T follicular helper cell (primary cell): ENCODE measurements around the gene SLFN12L.
"Not testable (repeated sequence)": the region's sequence is repeated elsewhere in the genome, so short reads cannot be mapped to it uniquely, and the experiment has no call there.

Source experiments
- DNase-seq: peaks from one replicate; pipeline ENCODE4 v3.0.0-alpha.2; 2020; ENCODE audit warnings: low read depth

SLFN12L gene

DNA sequence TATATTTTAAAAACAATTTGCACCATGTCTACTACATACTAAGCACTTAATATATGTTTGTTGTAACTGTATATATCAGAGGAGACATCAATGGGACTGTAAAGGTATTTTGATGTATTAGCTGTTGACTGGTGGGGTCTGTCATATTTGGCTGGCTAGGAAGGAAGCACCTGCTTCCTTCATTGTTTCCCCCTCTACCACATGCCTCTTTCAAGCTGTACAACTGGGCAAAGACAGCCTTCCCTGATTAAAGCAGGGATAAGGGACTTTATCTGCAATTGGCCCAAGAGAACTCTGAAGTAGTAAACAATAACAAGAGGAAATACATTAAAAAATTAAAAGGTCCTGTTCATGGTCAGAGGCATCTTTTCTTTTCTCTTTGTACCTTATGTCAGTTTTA, 5.5 kb upstream of the SLFN12L start:
- no peak for DNase-seq

DNA sequence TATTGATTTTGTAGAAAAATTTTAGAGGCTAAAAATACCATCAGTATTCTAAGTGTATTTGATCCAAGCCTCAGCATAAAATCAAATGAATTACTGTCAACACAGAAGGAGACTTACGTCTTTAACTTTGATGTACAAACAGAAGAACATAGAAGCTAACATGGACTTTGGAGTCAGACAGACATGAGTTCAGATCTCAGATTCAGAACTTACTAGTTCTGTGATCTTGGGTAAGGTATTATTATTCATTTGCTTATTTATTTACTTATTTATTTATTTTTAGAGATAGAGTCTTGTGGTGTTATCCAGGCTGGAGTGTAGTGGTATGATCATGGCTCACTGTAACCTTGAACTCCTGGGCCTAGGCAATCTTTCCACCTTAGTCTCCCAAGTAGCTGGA, 4.0 kb upstream of the SLFN12L start:
- DNase-seq = no peak

DNA sequence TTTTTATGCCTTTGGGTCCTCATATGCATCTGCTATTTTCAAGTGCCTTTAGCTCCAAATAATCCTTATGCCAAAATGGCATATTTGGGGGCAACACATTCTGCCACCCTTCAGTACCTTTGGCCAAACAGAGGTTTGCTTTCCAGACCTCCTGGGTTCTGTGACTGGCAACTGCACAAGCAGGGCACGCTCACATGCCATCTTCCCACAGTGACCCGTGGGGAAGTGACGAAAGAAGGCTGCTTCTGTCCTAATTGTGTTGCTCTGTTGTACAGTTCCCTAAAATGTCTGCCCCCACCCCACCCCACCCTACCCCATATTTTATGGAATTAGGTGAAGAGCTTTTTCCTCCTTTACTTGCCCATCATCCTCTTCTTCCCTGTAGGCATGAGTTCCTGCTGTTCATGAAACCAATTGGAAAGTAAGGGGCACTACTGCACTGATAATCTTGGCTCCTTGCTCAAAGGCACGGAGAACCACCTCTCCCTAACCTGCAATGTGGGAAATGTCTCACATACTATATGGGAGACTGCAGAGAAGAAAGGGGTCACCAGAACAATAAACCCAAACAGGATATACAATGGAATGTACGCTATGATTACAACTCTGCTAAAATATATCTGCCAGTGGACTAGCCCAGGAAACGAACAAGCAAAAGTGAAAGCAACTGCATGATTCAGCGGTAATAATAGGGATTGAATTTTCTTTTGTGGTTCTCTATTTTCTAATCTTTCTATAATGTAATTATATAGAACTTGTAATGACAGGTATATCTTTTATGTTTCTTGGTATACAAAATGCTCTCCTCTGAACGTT, 3.3 kb upstream of the SLFN12L start:
- no peak for DNase-seq

DNA sequence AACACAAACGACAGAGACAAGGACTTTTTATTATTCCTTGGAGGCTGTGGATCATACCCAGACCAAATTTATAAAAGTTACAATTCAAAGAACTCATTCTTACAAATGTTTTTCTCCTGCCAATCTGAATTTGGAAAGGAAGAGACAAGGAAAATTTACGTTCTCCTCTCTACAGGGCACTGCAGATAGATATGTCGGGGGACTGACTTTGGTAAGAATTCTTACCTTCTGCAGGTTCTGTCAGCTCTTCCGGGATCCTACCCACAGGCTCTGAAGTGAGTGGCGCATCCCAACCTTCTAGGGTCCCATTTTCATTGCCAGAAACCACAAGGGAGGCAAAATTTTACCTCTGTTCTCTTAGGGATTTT, 2.2 kb upstream of the SLFN12L start:
- no peak for DNase-seq

DNA sequence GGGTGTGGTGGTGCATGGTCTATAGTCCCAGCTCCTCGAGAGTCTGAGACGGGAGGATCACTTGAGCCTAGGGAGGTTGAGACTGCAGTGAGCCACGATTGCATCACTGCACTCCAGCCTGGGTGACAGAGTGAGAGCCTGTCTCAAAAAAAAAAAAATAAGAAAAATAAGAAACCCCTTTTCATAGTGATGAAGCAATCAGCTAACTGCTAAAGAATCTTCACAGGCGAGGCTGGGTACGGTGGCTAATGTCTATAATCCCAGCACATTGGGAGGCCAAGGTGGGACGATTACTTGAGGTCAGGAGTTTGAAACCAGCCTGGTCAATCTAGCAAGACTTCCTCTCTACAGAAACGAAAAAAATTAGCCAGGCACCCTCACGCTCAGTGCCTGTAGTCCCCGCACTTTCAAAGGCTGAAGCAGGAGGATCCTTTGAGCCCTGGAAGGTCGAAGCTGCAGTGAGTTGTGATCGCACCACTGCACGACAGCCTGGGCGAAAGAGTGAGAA, 760 bp downstream of the SLFN12L start:
- DNase-seq = no peak

DNA sequence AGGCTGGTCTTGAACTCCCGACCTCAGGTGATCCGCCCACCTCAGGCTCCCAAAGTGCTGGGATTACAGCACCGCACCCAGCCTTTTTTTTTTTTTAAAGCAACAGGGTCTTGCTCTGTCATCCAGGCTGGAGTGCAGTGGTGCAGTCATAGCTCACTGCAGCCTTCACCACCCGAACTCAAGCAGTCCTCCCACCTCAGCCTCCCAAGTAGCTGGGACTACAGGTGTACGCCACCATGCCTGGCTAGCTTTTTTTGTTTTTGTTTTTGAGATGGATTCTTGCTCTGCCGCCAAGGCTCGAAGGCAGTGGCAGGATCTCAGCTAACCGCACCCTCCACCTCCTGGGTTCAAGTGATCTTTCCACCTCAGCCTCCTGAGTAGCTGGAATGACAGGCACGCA, 2.1 kb downstream of the SLFN12L start:
- DNase-seq = not testable (repeated sequence)

DNA sequence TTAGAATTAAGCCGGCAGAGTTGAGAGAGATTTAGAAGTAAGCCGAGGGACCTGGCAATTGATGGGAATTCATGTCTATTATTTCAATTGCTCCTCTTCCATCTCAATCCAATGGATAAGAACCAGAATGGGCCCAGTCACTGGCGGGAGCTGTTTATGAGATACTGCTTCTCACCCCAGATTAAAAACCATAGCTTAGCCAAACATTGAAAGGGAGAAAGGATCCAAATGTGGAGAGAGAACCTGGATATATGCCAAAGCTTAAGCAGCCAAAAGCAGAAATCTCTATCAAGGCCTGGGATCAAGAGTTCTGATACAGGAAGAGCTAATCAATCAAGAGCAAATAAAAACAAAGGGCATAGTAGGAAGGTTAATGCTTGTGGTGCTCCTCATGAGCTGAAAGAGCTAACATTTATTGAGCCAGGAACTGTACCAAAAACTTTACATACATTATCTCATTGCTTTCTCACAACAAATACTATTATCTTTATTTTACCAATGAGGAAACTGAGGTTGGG, 2.8 kb downstream of the SLFN12L start:
- DNase-seq = no peak

DNA sequence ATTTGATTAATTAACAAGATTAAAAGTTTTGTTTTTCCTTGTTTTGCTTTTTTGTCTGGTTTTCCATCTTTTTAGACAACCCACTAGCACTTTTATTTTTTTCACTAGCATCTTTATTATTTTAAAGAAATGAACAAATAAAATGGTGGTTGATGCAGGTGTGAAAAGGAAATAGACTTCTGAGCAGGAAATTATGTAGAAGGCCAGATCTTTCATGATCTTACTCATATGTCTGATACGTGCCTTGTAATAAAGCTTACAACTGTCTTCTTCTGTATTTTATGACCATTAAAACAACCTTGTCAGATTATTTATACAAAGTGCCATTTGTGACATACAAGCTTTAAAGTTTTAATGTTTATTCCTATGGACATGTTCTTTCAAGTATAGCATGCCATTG, 6.3 kb downstream of the SLFN12L start:
- no peak for DNase-seq

DNA sequence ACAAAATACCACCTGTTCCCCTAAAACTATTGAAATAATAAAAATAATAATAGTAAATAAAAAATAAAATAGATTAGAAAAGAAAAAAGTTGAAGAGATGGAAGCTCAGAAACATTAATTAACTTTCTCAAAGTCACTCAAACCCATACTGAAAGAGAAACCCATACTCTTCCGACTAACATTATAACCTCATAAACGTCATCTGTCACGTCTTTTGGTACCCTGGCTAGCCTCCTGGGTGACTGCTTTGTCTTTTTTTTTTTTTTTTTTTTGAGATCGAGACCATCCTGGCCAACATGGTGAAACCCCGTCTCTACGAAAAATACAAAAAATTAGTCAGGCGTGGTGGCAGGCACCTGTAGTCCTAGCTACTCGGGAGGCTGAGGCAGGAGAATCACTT, 7.6 kb downstream of the SLFN12L start:
- DNase-seq = no peak

DNA sequence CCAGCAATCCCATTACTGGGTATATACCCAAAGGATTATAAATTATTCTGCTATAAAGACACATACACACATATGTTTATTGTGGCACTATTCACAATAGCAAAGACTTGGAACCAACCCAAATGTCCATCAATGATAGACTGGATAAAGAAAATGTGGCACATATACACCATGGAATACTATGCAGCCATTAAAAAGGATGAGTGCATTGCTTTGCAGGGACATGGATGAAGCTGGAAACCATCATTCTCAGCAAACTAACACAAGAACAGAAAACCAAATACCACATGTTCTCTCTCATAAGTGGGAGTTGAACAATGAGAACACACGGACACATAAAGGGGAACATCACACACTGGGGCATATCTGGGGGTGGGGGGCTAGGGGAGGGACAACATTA, 8.2 kb downstream of the SLFN12L start:
- DNase-seq = not testable (repeated sequence)

DNA sequence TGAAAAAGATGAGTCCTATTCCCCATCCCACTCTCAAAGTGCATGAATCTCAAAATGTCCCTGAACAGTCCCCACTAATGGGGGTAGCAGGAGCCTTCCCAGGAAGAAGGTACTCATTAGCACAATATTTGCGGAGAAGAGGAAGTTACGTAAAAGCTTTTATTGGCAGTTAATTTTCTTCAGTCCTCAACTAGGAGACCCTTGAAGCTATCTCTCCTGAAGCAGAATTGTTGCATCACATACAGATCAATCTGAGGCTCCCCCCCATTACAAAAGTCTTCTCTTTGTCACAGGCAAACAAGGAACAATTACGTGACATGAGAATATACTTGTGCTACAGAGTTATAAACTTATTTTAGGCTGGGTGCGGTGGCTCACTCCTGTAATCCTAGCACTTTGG, 14.2 kb downstream of the SLFN12L start:
- DNase-seq = no peak

DNA sequence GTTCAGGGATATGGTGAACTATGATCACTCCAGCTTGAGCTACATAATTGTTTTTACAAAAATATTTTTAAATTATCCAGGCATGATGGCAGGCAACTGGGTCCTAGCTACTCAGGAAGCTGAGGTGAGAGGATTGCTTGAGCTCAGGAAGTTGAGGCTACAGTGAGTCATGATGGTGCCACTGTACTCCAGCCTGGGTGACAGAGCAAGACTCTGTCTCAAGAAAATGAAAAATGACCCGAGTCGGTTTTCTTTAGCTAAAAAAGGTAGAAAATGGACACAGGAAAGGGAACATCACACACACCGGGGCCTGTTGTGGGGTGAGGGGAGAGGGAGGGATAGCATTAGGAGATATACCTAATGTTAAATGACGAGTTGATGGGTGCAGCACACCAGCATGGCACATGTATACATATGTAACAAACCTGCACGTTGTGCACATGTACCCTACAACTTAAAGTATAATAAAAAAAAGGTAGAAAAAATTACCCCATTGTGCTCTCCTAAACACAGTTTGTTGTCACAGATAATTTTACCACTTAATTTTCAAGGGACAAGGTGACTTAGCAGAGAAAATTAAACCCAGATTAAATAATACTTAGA, 15.7 kb downstream of the SLFN12L start:
- DNase-seq = peak; percentile 34

DNA sequence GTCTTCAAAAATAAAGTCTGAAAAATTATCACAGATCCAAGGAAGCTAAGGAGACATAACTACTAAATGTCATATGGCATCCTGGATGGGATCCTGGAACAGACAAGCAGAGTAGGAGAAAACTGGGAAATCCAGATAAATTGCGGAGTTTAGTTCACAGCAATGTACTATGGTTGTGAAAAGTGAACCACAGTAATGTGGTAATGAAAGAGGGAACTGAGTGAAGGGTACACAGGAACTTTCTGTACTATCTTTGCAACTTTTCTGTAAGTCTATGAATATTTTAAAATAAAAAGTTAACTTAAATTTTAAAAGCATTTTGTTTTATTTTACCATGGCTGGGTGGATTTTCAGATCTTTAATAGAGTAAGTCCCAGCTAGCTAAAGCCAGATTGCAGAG, 16.3 kb downstream of the SLFN12L start:
- no peak for DNase-seq

DNA sequence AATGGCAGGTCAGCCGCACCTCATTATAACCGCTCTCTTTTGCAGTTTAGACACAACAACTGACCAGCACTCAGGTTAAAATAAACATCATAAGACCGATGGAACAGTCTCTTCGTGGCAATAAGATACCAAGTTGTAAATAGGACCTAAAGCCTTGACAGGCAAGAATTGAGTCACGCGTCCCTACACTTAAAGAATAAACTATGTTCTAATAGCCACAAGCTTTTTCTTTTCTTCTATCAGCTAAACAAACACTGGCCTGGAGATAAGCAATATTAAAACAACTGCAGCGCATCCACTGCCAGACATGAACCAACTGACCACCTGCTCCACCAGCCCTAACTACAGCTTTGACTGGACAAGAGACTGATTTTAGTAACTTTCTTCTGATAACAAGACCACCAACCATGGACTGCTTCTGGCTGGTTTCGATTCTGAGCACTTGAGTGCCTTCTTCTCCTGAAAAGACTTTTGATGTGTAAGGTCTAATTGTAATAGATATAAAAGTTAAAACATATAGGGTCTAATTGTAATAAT, 17.5 kb downstream of the SLFN12L start:
- no peak for DNase-seq

DNA sequence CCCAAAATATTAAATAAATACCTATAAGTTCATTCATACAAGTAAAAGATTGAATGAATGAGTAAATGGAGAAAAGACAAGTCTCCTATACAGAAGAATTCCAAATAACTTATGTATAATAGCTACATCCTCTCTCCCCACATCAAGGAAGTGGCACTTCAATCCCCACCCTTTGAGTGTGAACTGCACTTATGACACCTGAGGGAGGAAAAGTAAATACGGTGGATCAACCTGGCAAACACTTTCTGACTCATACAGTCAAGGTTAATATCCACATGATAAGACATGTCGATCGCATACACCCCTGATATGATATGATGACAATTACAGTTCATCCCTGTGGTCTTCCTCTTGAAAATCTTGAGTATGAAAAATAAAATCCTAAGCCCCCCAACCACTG, 18.0 kb downstream of the SLFN12L start:
- DNase-seq = no peak

DNA sequence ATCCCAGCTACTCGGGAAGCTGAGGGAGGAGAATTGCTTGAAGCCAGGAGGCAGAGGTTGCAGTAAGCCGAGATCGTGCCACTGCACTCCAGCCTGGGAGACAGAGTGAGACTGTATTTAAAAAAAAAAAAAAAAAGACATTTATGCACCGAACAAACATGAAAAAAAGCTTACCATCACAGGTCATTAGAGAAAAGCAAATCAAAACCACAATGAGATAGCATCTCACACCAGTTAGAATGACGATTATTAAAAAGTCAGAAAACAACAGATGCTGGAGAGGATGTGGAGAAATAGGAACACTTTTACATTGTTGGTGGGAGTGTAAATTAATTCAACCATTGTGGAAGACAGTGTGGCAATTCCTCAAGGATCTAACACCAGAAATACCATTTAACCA, 19.0 kb downstream of the SLFN12L start:
- not testable (repeated sequence) for DNase-seq

DNA sequence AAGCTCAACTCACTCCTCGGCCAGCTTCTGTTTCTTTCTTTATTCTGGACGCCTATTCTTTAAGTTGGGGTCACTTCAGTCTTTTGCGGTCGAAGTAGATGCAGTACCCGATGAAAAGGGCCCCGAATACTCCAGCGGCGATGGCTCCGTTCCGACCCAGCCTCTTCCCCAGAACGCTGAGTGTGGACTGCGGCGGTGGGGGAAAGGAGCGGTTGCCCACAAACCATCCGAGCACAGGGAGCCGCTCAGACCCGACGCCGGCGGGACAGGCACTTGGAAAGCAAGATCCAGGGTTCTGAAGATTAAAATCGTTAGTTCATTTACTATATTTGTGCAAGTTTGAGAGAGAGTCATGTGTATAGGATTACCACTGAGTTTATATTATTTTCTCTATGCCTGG, 22.5 kb downstream of the SLFN12L start:
- no peak for DNase-seq

DNA sequence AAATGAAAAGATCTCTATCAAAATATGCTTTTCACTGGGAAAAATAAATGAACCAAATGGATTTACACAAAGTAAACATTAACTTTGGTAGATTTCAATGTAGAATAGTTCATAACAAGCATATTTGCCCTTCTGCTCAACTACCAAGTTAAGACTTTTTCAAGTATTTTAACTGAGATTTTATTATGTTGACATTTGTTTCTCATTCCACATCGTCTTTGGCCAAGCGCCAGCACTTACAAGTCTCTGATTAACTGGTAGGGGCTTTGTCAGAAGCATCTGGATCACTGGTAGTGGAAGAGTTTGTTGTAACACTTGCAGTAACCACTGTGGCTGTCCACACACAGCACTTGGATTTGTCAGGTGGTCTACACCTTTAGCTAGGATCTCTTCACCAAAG, 22.9 kb downstream of the SLFN12L start:
- no peak for DNase-seq

DNA sequence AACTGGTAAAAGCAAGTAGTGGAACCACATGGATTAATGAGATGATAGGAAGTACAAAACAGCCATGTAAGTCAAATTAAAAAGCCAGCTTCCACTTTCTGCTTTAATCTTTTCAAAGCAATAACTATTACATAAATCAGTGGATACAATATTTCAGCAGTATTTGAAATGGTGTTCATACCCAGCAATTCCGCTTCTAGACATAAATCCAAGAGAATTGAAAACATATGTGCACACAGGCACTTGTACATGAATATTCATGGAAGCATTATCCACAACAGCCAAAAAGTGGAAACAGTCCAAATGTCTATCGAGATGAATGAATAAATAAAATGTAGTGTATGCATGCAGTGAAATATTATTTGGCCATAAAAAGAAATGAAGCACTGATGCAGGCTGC, 27.4 kb downstream of the SLFN12L start:
- no peak for DNase-seq

DNA sequence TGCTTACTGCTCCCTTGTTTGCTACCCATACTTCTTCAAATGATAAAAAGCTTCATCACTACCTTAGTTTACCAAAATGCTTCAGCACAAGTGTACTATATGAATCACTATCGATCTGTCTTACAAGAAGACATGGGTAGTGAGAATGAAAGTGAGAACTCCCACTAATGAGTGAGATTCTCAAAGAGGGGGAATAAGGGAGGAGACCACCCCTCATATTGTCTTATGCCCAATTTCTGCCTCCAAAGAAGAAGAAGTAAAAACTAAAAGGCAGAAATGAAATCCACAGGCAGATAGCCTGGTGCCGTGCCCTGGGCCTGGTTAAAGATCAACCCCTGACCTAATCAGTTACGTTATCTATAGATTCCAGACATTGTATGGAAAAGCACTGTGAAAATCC, 29.8 kb downstream of the SLFN12L start:
- not testable (repeated sequence) for DNase-seq

DNA sequence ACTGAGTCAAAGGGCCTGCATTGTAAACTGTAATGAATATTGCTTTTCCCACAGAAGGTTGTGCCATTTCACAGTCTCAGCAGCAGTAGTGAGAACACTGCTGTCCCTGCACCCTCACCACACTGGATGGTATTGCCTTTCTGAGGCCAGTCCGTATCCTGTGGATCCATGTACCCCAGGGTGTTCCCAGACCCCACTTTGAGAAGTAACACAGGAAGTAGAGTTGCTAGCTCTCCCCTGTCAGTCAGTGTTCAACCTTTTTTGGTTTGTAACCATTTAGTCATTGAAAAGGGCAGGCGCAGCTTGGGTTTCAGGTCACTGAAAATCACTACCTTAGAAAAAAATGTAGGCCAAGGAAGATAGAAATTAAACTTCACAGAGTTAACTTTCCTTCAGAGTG, 37.9 kb downstream of the SLFN12L start:
- no peak for DNase-seq

DNA sequence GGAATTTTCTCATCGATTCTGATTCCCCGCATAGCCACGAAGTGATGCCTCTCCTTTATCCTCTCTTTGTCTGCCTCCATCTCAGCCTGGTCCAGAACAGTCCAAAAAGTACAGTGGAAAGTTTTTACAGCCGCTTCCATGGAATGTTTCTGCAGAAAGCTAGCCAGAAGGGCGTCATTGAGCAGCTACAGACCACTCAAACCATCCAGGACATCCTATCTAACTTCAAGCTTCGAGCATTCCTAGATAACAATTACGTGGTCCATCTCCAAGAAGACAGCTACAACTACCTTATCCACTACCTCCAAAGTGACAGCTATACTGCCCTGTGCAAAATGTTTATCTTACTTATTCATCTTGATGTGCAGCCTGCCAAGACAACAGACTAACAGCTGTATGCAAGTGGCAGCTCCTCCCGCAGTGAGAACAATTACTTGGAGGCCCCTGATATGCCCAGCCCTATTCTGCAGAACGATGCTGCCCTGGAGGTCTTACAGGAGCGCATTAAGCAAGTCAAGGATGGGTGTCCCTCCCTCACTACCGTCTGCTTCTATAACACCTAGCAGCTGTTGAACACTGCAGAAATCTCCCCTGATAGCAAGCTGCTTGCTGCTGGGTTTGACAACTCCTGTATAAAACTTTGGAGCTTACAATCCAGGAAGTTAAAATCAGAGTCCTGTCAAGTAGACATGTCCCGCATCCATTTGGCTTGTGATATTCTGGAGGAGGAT, 38.9 kb downstream of the SLFN12L start:
- no peak for DNase-seq
